T-helper 2 cell (primary cell): ENCODE measurements around the gene HACD2.
"Not testable (repeated sequence)": the region's sequence is repeated elsewhere in the genome, so short reads cannot be mapped to it uniquely, and the experiment has no call there.

Source experiments
- DNase-seq, 5 experiments: peaks; one replicate each; pipeline versions ENCODE4 v3.0.0 to v3.0.0-alpha.2; 2012 to 2022
- total RNA-seq, 2 donors: gene quantifications; one replicate each; lab custom pipeline; 2026; lab: John Stamatoyannopoulos, UW

Gene HACD2, protein sequence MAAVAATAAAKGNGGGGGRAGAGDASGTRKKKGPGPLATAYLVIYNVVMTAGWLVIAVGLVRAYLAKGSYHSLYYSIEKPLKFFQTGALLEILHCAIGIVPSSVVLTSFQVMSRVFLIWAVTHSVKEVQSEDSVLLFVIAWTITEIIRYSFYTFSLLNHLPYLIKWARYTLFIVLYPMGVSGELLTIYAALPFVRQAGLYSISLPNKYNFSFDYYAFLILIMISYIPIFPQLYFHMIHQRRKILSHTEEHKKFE
- total RNA-seq = 30.2 to 34.6 reads per million in 2 donors

DNA sequence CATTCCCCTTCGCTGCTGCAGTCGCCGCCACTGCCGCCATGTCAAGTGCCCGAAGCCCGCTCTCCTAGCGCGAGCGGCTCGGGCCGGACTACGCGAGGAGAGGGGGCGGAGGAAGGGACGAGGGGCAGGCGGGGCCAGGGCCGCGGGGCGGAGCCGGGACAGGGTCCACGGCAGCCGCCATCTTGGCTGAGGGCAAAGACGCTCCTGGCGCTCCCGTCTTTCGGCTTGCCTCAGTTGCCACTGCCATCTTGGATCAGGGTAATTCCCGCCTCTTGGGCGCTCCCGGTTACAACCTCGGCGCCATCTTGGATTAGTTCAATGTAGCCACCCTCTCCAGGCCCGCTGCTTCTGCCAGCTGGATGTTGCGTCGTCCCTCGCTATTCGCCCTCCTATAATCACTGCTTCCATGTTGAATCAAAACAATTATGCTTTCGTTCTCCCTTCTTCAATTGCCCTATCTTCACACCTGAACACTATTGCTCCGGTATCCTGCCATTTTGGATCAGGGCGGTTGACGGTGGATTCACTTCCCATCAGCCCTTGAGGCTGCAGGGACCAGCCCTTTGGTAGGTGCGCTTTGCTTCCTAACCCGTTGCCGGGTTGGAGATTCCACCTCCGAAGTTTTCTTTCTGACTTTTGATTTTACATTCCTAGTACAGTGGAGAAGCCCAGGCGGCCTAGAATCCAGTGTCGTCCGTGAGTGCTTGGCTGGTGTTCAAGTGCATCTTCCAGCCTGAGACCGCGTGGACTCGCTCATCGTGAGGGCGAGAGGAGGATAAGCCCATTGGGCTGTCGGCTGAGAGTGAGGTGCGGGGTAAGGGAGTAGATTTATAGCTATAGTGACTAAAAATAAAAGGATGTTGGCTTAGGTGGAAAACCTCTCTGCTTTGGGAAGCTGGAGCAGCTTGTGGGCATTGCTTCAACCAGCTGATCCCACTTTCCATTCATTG lies at the start of gene HACD2:
HACD2 (minus strand) TSS at position 66 of the 950 bp plus-strand sequence; CDS start at position 40, 26 bp downstream.
- DNase-seq = peak; percentile 89 to 98 (median 91)

DNA sequence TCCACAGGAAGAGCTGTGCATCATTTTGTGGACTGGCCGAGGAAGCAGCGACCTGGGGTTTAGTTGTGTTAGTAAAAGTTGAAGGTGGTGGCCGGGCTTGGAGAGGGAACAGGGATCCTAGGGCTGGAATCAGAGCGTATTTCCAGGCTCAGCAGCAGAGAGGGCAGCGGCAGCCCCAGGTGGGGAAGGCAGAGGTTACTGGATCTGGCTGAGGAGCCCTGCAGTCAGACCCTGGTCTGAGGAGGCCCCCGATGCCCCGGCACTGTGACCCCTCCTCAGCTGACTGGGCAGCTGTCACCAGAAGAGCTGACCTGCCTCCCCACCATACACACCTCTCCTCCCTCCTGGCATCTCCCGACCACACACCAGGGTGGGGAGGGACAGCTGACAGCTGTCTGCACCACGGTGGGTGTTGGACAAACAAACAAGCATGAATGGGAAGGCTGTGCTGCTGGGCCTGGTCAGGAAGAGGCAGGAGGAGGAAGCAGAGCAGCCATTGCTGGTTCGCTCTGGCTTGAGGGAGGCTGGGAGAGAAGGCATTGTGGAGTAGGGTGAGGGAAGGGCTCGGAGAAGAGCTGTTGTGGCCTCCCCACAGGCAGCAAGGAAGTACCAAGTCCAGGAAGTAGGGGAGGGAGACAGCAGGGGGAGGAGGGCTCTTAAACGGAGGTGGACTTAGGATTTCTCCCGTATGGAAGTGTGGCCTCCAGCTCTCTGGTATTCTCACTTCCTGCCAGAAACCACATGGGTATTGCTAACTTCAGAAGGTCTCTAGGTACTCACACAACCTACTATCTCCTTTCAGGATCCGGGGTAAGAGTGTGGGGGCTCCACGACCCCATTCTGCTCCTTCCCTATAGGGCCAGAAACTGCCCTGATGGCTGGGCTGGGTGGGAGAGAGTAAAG lies 49.5 kb upstream of the HACD2 start:
- DNase-seq = no peak

DNA sequence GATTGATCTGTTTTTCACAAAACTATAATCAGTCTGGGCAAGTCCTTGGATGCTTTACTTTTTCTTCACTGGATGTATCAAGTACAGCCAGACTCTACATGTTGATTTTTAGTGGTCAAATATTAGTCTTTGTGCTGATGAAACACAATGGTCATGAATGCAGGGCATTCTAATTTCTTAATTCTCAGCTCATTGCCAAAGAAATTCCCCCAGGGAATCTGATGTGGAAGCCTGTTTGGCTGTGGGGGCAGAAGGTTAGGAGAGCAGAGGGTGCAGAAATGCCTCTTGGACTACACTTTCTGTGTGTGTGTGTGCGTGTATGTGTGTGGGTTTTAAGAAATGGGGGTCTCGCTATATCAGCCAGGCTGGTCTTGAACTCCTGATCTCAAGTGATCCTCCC lies 48.7 kb upstream of the HACD2 start:
- no peak for DNase-seq

DNA sequence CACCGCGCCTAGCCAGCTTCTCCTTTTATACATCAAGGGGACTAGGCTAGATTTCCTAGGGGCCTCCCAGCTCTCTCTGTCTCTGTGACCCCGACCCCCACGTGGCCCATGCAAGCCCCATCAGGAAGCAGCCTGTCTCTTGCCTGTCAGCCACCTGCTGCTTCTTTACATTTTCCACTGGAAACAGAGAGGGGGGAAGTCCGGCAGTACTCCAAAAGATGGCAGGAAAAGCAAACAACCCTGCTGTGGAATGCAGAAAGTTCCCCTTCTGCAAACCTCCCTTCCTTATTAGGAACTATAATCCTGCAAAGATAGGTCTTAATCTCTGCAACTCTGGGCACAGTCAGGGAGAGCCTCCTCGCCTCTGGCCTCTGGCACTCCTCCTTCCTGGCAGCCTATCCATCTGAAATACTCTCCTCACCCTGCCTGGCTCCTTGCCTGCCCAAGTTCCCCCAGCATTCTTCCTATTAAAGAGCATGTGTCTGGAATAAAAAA lies 47.4 kb upstream of the HACD2 start:
- DNase-seq = no peak

DNA sequence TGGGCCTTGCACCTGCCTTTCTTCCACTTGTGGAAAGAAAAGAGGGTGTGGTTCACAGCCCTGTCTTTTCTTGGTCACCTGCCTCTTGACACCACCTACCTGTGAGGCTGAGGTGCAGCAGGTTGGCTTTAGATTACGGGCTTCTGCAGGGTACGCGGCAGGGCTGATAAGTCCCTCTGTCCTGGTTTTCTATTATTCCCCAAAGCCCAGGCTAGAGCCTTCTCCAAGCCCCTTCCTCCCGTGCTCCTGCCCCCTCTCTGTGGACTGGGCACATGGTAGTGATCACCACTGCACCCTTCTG lies 44.8 kb upstream of the HACD2 start:
- no peak for DNase-seq

DNA sequence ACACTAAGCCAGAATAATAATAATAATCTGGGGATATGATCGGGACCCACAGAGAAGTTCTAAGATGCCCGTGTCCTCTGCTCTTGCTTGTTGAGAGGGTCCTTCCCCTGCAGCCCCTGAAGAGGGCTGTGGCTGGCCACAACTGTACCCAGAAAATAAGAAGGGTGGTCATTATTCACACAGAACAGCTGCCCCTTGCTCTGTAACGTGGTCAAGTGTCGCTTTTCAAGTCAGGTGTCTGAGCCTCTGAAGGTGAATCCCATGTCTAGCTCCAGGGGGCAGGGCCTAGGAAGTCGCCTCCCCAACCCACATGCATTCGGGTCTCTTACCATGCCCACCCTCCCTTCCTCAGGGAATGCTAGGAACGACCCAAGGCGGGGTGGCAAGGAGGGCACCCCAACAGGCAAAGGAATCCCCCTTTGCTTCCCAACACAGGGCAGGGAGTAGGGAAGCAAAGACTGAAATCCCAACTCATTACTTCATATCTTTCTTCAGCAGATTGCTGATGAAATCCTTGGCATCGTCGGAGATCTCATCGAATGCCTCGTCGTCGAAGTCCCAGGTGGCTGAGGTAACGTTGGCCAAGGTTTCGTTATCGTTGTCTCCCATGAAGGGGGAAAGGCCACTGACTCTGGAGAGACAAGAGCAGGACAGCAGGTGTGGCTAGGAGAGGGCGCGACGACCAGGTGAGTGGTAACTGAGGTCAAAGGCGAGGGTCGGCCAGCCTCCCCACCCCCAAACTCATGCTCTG lies 44.3 kb upstream of the HACD2 start:
- no peak for DNase-seq

DNA sequence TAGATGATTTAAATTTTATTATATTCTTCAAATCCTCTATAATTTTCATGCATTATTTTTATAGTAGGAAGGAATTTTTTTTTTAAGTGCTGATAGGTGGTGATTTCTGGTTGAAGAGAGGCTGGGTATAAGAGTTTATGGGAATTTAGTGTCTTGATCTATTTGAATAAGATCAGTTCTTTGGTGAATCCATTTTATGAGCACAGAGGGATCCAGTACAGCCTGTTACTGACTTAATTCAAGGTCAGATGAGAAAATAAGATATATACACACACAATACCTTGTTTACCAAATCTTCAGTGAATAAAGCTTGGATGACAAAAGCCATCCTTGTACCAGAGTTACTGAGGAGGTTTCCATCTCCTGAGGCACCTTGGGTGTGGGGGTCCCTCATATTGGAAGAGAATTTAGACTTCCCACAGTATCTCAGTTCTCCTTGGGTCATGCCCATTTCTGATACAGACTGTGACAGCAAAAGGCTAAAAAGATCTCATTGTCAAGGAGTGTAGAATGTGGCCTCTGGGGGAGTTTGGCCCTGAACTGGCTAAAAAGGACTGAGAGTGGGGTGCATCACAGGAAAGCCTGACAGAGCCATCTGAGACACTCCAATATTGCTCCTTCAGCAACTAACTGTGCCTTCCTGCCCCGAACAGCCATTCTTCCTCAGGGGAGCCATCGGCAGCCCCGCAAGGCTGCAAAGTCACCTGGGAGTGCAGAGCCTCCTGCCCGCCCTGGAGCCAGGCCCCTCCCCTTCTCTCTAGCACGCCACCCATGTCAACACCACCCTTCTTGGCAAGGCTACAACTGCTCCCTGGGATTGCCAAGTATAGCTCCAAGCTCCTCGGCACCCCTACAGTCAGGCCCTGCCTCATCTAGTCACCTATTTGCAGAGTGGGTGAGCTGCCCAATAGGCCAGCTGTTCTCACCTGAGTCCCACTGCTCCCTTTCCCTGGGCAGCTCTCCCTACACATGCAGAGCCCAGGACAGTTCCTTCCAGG lies 43.1 kb upstream of the HACD2 start:
- DNase-seq = no peak

DNA sequence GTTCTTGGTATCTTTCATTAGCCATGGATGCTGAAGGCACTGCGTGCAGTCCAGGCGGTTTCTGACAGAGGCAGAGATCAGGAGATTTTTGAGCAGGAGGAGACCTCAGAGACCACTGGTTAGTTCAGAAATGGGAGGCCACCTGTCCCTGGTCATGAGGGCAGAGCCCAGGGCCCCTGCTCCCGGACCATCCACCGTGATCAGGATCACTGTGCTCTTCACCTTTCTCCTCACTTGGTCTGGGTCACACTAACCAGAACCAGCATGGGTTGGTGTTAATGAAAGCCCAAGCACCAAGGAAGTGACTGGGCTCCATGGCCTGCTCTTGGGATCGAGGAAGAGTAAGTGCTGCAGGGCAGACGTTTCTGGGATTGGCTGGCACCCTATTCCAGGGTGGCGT lies 42.0 kb upstream of the HACD2 start:
- DNase-seq = no peak

DNA sequence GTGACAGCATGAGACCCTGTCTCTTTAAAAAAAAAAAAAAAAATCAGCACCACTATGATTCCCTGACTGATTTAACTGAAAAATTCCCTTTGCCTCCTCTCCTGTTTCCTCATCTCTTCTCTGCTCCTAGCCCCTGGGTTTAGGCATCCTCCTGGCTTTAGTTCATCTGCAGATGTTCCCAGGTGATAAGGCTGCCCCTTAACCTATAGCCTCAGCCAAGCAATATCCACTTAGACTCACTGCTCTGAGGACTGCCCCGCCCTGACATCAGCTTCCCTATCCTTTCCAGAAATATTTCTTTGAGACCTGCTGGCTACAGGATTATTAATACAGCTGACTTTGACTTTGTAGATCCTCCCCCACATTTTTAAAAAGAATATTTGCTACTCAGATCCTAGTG lies 39.4 kb upstream of the HACD2 start:
- DNase-seq = no peak

DNA sequence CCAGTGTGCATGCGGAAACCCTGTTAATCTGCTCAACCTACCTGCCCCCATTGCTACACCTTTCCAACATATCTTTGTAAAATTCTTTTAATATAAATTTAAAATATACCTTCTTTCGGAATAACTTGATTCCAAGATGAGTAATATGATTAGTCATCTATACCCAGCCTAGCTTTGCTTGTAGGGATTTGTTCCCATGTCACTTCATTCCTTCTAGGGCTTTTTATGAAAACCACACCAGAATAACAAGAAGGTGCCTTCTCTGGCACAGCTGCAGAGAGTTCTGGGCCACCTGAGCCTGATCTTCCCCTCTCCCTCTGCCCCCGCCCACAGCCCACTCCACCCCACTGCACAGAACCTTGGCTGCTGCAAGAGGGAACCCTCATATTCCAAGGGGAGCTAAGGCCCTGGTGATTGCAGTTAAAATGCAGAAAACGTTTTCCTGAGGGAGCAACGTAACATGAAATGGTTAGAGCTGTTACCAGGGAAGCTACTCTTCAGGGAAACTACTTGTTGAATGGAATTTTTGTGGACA lies 38.6 kb upstream of the HACD2 start:
- no peak for DNase-seq

DNA sequence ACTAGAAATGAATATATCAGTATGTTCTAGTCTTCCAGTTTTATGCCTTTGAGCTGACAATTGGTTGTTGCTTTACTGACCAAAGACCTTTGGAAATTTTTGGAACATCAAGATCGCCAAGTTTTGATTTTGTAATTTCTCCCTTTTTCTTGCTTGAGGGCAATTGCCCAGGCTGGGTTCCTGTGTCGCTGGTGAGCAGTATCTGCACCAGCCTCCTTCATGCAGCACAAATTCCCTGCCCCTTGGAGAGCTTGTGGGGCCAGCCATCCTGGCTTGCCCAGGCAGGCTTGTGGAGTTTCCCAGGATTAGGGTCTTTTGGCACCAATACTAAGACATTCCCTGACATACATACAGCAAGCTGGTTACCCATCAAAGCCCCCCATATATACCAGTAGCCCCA lies 37.9 kb upstream of the HACD2 start:
- DNase-seq = no peak

DNA sequence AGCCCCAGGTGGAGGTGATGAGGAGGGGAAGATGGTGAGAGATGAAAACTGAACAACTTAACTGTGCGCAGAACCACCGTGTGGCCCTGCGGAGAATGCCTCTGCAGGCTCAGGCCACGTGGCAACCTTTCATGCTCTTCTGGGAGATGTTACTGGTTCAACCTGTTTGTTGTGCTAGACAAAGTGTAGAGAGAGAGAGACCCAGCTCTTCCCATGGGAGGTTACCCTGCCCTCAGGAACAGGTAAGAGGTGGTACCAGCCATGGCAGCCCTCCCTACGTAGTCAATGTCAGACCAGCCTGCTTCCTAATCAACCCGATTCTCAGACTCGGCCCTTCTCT lies 37.0 kb upstream of the HACD2 start:
- DNase-seq = no peak

DNA sequence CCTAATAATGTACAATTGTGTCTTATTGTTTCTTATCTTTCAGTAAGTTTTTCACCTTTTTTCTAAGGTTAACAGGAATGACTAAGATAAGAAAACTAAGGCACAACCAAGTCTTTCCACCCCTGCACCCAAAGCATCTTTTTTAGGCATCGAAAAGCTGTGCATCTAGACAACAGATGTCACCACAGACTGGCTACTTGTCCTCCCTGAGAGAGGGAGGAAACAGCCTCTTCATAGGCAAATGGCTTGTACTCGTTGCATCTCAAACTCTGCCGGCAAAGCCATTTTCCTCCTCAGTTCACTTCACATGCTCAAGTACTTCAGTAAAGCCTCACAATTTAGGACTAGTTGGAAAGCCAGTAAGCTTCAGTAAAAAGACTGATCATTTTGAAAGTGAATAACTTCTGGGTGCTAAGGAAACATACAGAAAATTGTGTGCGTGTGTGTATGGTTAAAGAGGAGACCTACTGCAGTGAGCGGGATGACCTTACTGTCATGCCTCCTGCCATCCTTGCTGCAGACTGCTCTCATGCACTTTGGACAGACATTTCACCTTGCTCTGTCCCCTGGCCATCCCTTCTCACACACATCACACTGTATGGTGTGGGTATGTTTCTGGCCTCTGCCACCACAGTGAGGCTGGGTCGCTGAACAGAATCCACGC lies 36.5 kb upstream of the HACD2 start:
- no peak for DNase-seq

DNA sequence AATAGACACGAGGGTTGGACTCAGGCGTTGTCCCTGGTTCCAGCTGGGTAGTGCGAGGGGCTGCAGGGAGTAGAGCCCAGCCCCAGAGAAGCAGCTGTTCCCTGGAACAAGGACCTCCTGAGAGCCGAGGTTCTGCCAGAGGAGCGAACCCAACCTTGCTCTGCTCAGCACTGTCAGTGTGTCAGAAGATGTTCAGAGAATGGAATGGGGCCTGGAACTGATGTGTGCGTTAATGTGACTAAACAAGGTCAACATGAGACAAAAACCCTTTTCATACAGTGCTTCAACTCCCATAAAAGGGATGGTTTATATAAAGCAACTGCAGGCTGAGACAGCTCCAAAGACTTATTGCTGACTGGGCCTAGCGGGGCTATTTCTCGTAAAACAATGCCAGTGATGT lies 35.5 kb upstream of the HACD2 start:
- DNase-seq = no peak

DNA sequence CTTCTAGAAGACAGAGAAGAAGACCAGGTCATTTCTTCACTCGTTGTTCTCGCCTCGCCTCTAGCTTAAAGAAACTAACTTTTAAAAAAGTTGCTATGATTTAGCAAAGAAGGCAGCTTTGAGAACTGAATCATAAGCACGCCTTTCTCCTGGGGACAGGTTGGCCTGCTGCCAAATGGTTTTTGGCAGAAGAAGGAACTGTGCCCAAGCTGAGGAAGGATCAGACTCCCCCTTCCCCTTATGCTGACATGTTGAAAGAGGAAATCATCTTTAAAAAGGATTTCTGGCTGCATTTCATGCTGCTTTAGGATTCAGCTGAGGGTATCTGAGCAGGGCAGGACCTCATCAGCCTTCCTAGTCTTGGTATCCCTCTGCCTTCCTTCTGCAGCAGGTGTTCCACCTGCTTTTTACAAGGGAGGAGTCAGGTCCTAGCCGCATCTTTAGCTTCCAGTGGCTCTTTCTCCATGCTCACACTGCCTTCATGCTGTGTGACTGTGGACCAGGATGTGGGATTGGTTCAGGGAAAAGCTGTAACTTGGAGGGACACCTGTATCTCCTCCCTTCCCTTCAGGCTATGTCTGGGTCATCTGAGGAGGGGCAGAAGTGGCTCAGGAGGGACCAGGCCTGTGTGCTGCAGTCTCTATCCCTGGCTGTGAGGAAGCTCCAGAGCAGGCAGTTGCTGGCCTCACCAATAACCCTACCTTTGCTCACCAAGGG lies 34.1 kb upstream of the HACD2 start:
- DNase-seq = no peak

DNA sequence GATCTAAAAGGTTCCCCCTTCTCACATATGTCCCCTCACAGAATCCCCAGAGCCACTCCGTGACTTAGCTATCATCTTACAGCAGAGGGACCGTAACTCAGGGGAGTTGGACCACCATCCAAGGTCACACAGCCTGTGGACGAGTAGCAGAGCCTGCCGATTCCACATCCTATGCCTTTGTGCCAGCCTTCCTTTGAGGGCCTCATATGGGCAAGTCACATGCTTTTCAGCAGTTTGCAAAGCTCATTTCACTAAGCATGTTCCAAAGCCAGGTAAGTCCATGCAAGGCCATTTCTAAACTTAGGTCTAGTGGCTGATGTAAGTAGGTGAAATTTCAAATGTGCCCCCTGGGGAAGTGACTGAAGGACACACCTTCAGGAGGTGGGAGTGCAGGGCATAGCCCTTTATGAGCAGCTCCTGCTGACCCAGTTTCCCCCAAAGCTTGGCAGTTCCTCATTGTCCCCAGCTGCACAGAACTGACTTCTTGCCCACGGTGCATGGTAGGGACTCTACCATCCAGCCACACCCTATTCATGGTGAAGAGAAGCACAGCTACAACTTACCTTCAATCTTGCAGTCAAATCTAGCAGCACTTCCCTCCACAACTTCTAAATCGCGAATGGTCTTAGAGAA lies 33.3 kb upstream of the HACD2 start:
- no peak for DNase-seq

DNA sequence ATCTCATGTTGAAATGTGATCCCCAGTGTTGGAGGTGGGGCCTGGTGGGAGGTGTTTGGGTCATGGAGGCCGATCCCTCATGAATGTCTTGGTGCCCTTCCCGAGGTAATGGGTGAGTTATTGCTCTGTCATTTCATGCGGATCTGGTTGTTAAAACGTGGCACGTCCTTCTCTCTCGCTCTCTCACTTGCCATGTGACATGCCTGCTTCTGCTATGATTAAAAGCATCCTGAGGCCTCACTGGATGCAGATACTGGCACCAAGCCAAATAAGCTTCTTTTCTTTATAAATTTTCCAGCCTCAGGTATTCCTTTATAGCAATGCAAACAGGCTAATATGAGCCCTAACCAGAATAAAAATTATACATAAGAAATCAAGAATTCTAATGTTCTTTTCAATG lies 31.7 kb upstream of the HACD2 start:
- no peak for DNase-seq

DNA sequence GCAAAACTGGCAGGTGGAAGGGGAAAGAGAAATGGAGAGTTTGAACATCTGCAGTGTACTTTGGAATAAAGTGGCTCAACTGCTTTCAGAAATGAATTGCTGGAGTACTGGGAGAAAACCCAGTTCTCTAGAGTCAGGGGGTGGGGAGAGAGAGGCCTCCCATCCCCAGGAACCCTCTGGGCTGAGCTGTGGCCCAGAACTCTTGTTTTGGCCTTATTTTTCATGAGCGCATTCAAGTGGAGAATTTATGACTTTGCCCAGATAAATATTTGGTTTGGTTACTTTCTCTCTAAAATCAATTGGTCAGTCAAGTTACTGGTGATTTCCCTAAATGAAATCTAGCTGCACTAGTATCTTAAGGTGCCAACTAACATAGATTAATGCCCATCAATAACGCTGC lies 28.7 kb upstream of the HACD2 start:
- DNase-seq = no peak

DNA sequence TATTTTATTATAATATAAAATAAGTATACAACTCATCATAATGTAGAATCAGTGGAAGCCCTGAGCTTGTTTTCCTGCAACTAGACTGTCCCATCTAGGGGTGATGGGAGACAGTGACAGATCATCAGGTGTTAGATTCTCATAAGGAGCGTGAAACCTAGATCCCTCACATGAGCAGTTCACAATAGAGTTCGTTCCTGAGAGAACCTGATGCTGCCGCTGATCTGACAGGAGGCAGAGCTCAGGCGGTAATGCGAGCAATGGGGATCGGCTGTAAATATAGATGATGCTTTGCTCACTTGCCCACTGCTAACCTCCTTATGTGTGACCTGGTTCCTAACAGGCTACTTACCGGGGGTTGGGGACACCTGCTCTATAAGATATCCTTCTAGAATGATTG lies 26.8 kb upstream of the HACD2 start:
- not testable (repeated sequence) for DNase-seq
